Panc1 (cell line): ENCODE data around the gene ERCC1. TPM values are rescaled to one million over a fixed set of nuclear protein-coding genes. Genes with fewer than 3 reads are reported as not detected.
A peak's percentile ranks its signal among the peaks of the same experiment; 100 is the strongest.

Source experiments
- ATAC-seq: fragments of 200-7000 bp; cut with Tn5 transposase; 2 replicates; pipeline ENCODE4 v1.9.1; 2020; ENCODE audit warnings: mild to moderate bottlenecking, moderate library complexity
- BruUV-seq: library from RNA; stranded (reverse); fragments of 400-500 nt; replicated peaks from 2 replicates; lab custom pipeline; 2021; lab: Mats Ljungman, UMichigan
- CTCF ChIA-PET: fragments of 300-600 bp; sonication (Branson Sonifier 250); formaldehyde crosslinking; loops from one replicate; lab custom pipeline; 2022; ENCODE audit warnings: antibody characterized with exemption; lab: Charles Lee
- POLR2A ChIA-PET: fragments of 300-600 bp; sonication (Branson Sonifier 250); formaldehyde crosslinking; loops from one replicate; lab custom pipeline; 2022; ENCODE audit warnings: antibody characterized with exemption; lab: Charles Lee
- DNase-seq: peaks from one replicate; pipeline ENCODE4 v3.0.0-alpha.2; 2010; ENCODE audit warnings: low read depth, low spot score
- H3K27ac ChIP-seq: 2 replicates; pipeline ENCODE4 v1.5.1; 2011; ENCODE audit warnings: mild to moderate bottlenecking, low read length, inconsistent platforms
- H3K27me3 ChIP-seq: fragments of 200-500 bp; sonication (Bioruptor generic); 2 replicates; pipeline ENCODE4 v1.6.0; 2014; ENCODE audit warnings: low read length, inconsistent platforms; ENCODE audit not compliant: control insufficient read depth, insufficient read depth
- H3K36me3 ChIP-seq: fragments of 200-500 bp; sonication (Bioruptor generic); 2 replicates; pipeline ENCODE4 v1.5.1; 2014; ENCODE audit warnings: inconsistent platforms, mild to moderate bottlenecking, low read length, moderate library complexity; ENCODE audit not compliant: control insufficient read depth, insufficient read depth
- H3K4me1 ChIP-seq: 2 replicates; pipeline ENCODE4 v1.5.1; 2011; ENCODE audit warnings: inconsistent platforms, mild to moderate bottlenecking, low read length, moderate library complexity; ENCODE audit not compliant: control insufficient read depth, insufficient read depth
- H3K4me3 ChIP-seq, 2 experiments: 2 replicates each; pipeline ENCODE4 v1.5.1; 2011 to 2012; ENCODE audit warnings: low read depth in 2 of 2, low read length in 2 of 2, mild to moderate bottlenecking in 2 of 2, inconsistent platforms in 1 of 2, moderate library complexity in 1 of 2
- H3K9me3 ChIP-seq: fragments of 200-500 bp; sonication (Bioruptor generic); 2 replicates; pipeline ENCODE4 v1.5.1; 2014; ENCODE audit warnings: low read depth, mild to moderate bottlenecking, inconsistent platforms, low read length, moderate library complexity; ENCODE audit not compliant: control insufficient read depth, insufficient read depth
- POLR2AphosphoS5 ChIP-seq: IDR thresholded peaks from 2 replicates; pipeline ENCODE4 v1.6.1; 2012; ENCODE audit warnings: mild to moderate bottlenecking, low read depth, low read length, moderate library complexity
- SIN3A ChIP-seq: IDR thresholded peaks from 2 replicates; pipeline ENCODE4 v1.6.1; 2012; ENCODE audit warnings: low read depth, mild to moderate bottlenecking, low read length, moderate library complexity, borderline replicate concordance; ENCODE audit not compliant: insufficient read depth
- TCF7L2 ChIP-seq: IDR thresholded peaks from 2 replicates; pipeline ENCODE4 v1.6.1; 2011; ENCODE audit warnings: mild to moderate bottlenecking, low read depth, low read length, inconsistent platforms
- in situ Hi-C: cut with HindIII; loops from 2 replicates; pipeline ENCODE4 v1.10.0; 2016; ENCODE audit warnings: low sequenced_read_pairs, low pct_unique_long_range_greater_than_20kb
- intact Hi-C: fragments of 100-400 bp; cut with micrococcal nuclease; formaldehyde crosslinking; loops from one replicate; pipeline ENCODE4 v1.10.0; 2022; ENCODE audit not compliant: unreplicated experiment
- total RNA-seq: library from RNA; stranded (reverse); gene quantifications from one replicate; pipeline ENCODE4 v1.2.1, GENCODE V29; 2021; ENCODE audit not compliant: unreplicated experiment
- TF ChIP-seq, protein P1 (sequence below), 2 experiments: IDR thresholded peaks; 2 replicates each; pipeline ENCODE4 v1.6.1; 2011 to 2012; ENCODE audit warnings: low read depth in 2 of 2, control low read depth in 1 of 2, low read length in 1 of 2, mild to moderate bottlenecking in 1 of 2, moderate library complexity in 1 of 2; ENCODE audit not compliant: insufficient read depth in 1 of 2
- TF ChIP-seq, protein P2 (sequence below): fragments of 450-650 bp; IDR thresholded peaks from 2 replicates; pipeline ENCODE4 v1.5.1; 2017; ENCODE audit warnings: mild to moderate bottlenecking

The ERCC1 gene
- total RNA-seq, 1 experiment from 2014 or later, result 80.3 TPM

DNA sequence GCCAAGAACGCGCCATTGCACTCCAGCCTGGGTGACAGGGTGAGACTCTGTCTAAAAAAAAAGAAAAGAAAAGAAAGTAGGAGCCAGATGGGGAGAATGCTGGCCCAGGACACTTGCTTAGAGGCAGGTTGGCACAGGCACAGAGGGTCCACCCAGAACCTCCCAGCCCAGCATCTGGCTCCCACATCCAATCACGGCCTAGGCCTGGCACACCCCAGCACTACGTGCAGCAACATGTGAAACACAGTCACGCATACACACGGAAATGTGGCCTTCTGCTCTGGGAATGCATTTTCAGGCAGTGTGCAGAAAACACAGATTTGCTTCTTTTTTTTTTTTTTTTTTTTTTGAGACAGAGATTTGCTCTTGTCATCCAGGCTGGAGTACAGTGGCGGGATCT lies 23.2 kb upstream of the ERCC1 start:
- in situ Hi-C loops, result no loop called here
- no TSS peak for BruUV-seq
- intact Hi-C loops, result no loop called here
- no peak for TF ChIP-seq TCF7L2
- TF ChIP-seq, protein P1, sequence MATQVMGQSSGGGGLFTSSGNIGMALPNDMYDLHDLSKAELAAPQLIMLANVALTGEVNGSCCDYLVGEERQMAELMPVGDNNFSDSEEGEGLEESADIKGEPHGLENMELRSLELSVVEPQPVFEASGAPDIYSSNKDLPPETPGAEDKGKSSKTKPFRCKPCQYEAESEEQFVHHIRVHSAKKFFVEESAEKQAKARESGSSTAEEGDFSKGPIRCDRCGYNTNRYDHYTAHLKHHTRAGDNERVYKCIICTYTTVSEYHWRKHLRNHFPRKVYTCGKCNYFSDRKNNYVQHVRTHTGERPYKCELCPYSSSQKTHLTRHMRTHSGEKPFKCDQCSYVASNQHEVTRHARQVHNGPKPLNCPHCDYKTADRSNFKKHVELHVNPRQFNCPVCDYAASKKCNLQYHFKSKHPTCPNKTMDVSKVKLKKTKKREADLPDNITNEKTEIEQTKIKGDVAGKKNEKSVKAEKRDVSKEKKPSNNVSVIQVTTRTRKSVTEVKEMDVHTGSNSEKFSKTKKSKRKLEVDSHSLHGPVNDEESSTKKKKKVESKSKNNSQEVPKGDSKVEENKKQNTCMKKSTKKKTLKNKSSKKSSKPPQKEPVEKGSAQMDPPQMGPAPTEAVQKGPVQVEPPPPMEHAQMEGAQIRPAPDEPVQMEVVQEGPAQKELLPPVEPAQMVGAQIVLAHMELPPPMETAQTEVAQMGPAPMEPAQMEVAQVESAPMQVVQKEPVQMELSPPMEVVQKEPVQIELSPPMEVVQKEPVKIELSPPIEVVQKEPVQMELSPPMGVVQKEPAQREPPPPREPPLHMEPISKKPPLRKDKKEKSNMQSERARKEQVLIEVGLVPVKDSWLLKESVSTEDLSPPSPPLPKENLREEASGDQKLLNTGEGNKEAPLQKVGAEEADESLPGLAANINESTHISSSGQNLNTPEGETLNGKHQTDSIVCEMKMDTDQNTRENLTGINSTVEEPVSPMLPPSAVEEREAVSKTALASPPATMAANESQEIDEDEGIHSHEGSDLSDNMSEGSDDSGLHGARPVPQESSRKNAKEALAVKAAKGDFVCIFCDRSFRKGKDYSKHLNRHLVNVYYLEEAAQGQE (IDR thresholded peaks at IDR 0.05; ENCODE audit: insufficient read depth in 1 of 2, low read depth in 2 of 2, low read length in 1 of 2), result no peak
- TF ChIP-seq, protein P2, sequence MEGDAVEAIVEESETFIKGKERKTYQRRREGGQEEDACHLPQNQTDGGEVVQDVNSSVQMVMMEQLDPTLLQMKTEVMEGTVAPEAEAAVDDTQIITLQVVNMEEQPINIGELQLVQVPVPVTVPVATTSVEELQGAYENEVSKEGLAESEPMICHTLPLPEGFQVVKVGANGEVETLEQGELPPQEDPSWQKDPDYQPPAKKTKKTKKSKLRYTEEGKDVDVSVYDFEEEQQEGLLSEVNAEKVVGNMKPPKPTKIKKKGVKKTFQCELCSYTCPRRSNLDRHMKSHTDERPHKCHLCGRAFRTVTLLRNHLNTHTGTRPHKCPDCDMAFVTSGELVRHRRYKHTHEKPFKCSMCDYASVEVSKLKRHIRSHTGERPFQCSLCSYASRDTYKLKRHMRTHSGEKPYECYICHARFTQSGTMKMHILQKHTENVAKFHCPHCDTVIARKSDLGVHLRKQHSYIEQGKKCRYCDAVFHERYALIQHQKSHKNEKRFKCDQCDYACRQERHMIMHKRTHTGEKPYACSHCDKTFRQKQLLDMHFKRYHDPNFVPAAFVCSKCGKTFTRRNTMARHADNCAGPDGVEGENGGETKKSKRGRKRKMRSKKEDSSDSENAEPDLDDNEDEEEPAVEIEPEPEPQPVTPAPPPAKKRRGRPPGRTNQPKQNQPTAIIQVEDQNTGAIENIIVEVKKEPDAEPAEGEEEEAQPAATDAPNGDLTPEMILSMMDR, result no peak
- no peak for TF ChIP-seq POLR2AphosphoS5
- no peak for TF ChIP-seq SIN3A
- no peaks in the 10 kb centered on the region for H3K27me3 ChIP-seq
- no peak for ATAC-seq
- CTCF ChIA-PET, result interaction anchor here (0.7 kb wide), 1 partner anchor 14 kb away, joined by 3 read pairs; no protein-coding TSS in a partner anchor
- no peak overlapping the region for H3K27ac ChIP-seq
- H3K4me1 ChIP-seq, result peaks cover 15% of the 10 kb centered on the region; the same call in 1 of the 2 replicates
- H3K9me3 ChIP-seq, result no peaks in the 10 kb centered on the region
- POLR2A ChIA-PET, result no interaction called here
- H3K4me3 ChIP-seq, result no peak overlapping the region
- no peaks in the 10 kb centered on the region for H3K36me3 ChIP-seq
- no peak for DNase-seq

DNA sequence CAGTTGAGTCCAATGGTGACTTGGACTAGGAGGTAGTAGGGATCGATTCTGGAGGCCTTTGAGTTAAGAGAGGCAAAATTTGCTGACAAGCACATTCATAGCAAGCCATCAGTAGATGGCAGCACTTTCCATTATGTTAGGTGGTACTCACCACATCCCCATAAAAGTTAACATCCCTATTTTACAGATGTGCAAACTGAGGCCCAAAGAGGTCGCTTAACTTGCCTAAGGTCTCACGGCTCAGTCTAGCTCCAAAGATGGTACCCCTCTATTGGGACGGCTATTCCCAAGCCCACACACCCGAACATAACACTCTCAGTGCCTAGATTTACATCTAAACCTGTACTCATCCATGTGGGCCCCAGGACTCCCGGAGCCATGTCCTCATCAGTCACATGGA lies 22.6 kb upstream of the ERCC1 start:
- H3K9me3 ChIP-seq, result no peaks in the 10 kb centered on the region
- H3K27ac ChIP-seq, result no peak overlapping the region
- H3K27me3 ChIP-seq, result no peaks in the 10 kb centered on the region
- CTCF ChIA-PET, result no interaction called here
- H3K4me1 ChIP-seq, result peaks cover 15% of the 10 kb centered on the region; the same call in 1 of the 2 replicates
- intact Hi-C loops (no loop called here), in situ Hi-C loops (no loop called here)
- no peak overlapping the region for H3K4me3 ChIP-seq
- TF ChIP-seq, protein P2, result peak; percentile 71
- no peak for TF ChIP-seq SIN3A
- POLR2A ChIA-PET, result interaction anchor here (0.5 kb wide), 1 partner anchor 547 kb away, joined by 7 read pairs; no protein-coding TSS in a partner anchor
- DNase-seq, result no peak
- ATAC-seq, result no peak
- no peaks in the 10 kb centered on the region for H3K36me3 ChIP-seq
- BruUV-seq, result no TSS peak
